Neural cell (in vitro differentiated cells): ENCODE measurements around the gene CBFA2T3. TPM values are rescaled to one million over a fixed set of nuclear protein-coding genes. Genes with fewer than 3 reads are reported as not detected.

Source experiments
- H2AFZ ChIP-seq: fragments of 200-600, 300-800 bp; sonication (generic), shearing (Covaris generic); 2 replicates; pipeline ENCODE4 v1.6.0; 2014; ENCODE audit warnings: low read depth, mild to moderate bottlenecking, antibody characterized with exemption, low read length, moderate library complexity
- H3F3A ChIP-seq: fragments of 200-600 bp; shearing (Covaris generic); 2 replicates; pipeline ENCODE4 v1.6.1; 2016; ENCODE audit warnings: mild to moderate bottlenecking, moderate library complexity, mixed read lengths, antibody characterized with exemption, low read length; ENCODE audit not compliant: insufficient read depth, poor library complexity, severe bottlenecking
- H3K27ac ChIP-seq: fragments of 200-600, 300-800 bp; sonication (generic), shearing (Covaris generic); 2 replicates; pipeline ENCODE4 v1.5.1; 2014; ENCODE audit warnings: mild to moderate bottlenecking, low read length, moderate library complexity
- H3K27me3 ChIP-seq: fragments of 300-800, 200-600 bp; sonication (generic), shearing (Covaris generic); 2 replicates; pipeline ENCODE4 v1.6.0; 2014; ENCODE audit warnings: mild to moderate bottlenecking, low read depth, low read length, moderate library complexity; ENCODE audit not compliant: insufficient read depth
- H3K36me3 ChIP-seq: fragments of 300-800, 200-600 bp; sonication (generic), shearing (Covaris generic); 2 replicates; pipeline ENCODE4 v1.5.1; 2014; ENCODE audit warnings: mild to moderate bottlenecking, antibody characterized with exemption, low read length, moderate library complexity; ENCODE audit not compliant: insufficient read depth
- H3K4me2 ChIP-seq: fragments of 300-800, 200-600 bp; sonication (generic), shearing (Covaris generic); 2 replicates; pipeline ENCODE4 v1.6.0; 2014; ENCODE audit warnings: mild to moderate bottlenecking, low read length
- H3K4me3 ChIP-seq: fragments of 300-800, 200-600 bp; sonication (generic), shearing (Covaris generic); 2 replicates; pipeline ENCODE4 v1.5.1; 2014; ENCODE audit warnings: mild to moderate bottlenecking, low read length, moderate library complexity
- H3K79me2 ChIP-seq: fragments of 200-600 bp; shearing (Covaris generic); replicated peaks from 2 replicates; pipeline ENCODE4 v1.6.0; 2014; ENCODE audit warnings: mild to moderate bottlenecking, low read length, moderate library complexity; ENCODE audit not compliant: insufficient read depth
- H3K9ac ChIP-seq: fragments of 300-800, 200-600 bp; sonication (generic), shearing (Covaris generic); 2 replicates; pipeline ENCODE4 v1.6.1; 2016; ENCODE audit warnings: mild to moderate bottlenecking, low read length, mixed read lengths
- H3K9me2 ChIP-seq: fragments of 200-600 bp; shearing (Covaris generic); 2 replicates; pipeline ENCODE4 v1.6.1; 2016; ENCODE audit warnings: mild to moderate bottlenecking, low read length, mixed read lengths; ENCODE audit not compliant: insufficient read depth
- H3K9me3 ChIP-seq: fragments of 200-600, 300-800 bp; sonication (generic), shearing (Covaris generic); 2 replicates; pipeline ENCODE4 v1.6.1; 2016; ENCODE audit warnings: mild to moderate bottlenecking, mixed run types, low read length, moderate library complexity, mixed read lengths
- H4K20me1 ChIP-seq: fragments of 200-600 bp; shearing (Covaris generic); 2 replicates; pipeline ENCODE4 v1.6.1; 2016; ENCODE audit warnings: mild to moderate bottlenecking, mixed run types; ENCODE audit not compliant: insufficient read depth
- CTCF ChIP-seq: fragments of 450-650 bp; IDR thresholded peaks from 2 replicates; pipeline ENCODE4 v1.5.1; 2014; ENCODE audit warnings: antibody characterized with exemption, mild to moderate bottlenecking, moderate library complexity; ENCODE audit not compliant: poor library complexity, severe bottlenecking
- EP300 ChIP-seq: fragments of 450-650 bp; conservative IDR thresholded peaks from 2 replicates; pipeline ENCODE4 v1.6.1; 2014; ENCODE audit warnings: antibody characterized with exemption, mild to moderate bottlenecking, moderate library complexity; ENCODE audit not compliant: poor library complexity, severe bottlenecking
- EZH2 ChIP-seq: fragments of 200-600, 300-800 bp; shearing (Covaris generic), sonication (generic); IDR thresholded peaks from 2 replicates; pipeline ENCODE4 v1.6.1; 2014; ENCODE audit warnings: antibody characterized with exemption, low read length, borderline replicate concordance, mild to moderate bottlenecking; ENCODE audit not compliant: insufficient read depth, poor library complexity, severe bottlenecking
- MXI1 ChIP-seq: fragments of 450-650 bp; conservative IDR thresholded peaks from 2 replicates; pipeline ENCODE4 v1.6.1; 2014; ENCODE audit warnings: antibody characterized with exemption, mild to moderate bottlenecking; ENCODE audit not compliant: poor library complexity, severe bottlenecking
- POLR2AphosphoS5 ChIP-seq: IDR thresholded peaks from 2 replicates; pipeline ENCODE4 v1.6.1; 2012
- RAD21 ChIP-seq: fragments of 450-650 bp; conservative IDR thresholded peaks from 2 replicates; pipeline ENCODE4 v1.6.1; 2014; ENCODE audit warnings: antibody characterized with exemption, mild to moderate bottlenecking, moderate library complexity
- REST ChIP-seq: IDR thresholded peaks from 2 replicates; pipeline ENCODE4 v1.6.1; 2012; ENCODE audit warnings: borderline replicate concordance
- SMC3 ChIP-seq: fragments of 450-650 bp; conservative IDR thresholded peaks from 2 replicates; pipeline ENCODE4 v1.6.1; 2014; ENCODE audit warnings: antibody characterized with exemption, mild to moderate bottlenecking, moderate library complexity; ENCODE audit not compliant: poor library complexity
- TAF1 ChIP-seq: IDR thresholded peaks from 2 replicates; pipeline ENCODE4 v1.6.1; 2012; ENCODE audit warnings: low read depth
- polyA plus RNA-seq: library from polyadenylated mRNA; depleted of rRNA; stranded (reverse); fragments of >200 nt; gene quantifications from 2 replicates; pipeline ENCODE4 v1.2.3, GENCODE V29; 2014

CBFA2T3 gene
- polyA plus RNA-seq, 1 donor from 2014 or later: 2.1 TPM

- no peak overlapping the region for H2AFZ ChIP-seq
- H3F3A ChIP-seq: no peaks in the 10 kb centered on the region
- H4K20me1 ChIP-seq: no peaks in the 10 kb centered on the region
- H3K4me2 ChIP-seq: no peak overlapping the region
- H3K36me3 ChIP-seq: no peaks in the 10 kb centered on the region
- H3K27ac ChIP-seq: no peak overlapping the region
- no peaks in the 10 kb centered on the region for H3K9me2 ChIP-seq
- no peak overlapping the region for H3K4me3 ChIP-seq
- no peaks in the 10 kb centered on the region for H3K27me3 ChIP-seq
- no peaks in the 10 kb centered on the region for H3K79me2 ChIP-seq
- H3K9me3 ChIP-seq: no peaks in the 10 kb centered on the region
- TF ChIP-seq SMC3 (no peak), REST (no peak), TAF1 (no peak), RAD21 (no peak), MXI1 (no peak), EZH2 (no peak), CTCF (no peak), EP300 (no peak), POLR2AphosphoS5 (no peak)
- no peak overlapping the region for H3K9ac ChIP-seq
These were observed 94.5 kb downstream of the CBFA2T3 start for GRCh38 chr16:88882358-88883030.

GRCh38 chr16:88881675-88882357 lies 95.2 kb downstream of the CBFA2T3 start:
- no peaks in the 10 kb centered on the region for H4K20me1 ChIP-seq
- no peaks in the 10 kb centered on the region for H3K9me2 ChIP-seq
- no peaks in the 10 kb centered on the region for H3K27me3 ChIP-seq
- no peaks in the 10 kb centered on the region for H3F3A ChIP-seq
- H2AFZ ChIP-seq: no peak overlapping the region
- no peaks in the 10 kb centered on the region for H3K79me2 ChIP-seq
- no peak for TF ChIP-seq CTCF
- TF ChIP-seq REST: no peak
- TF ChIP-seq TAF1: no peak
- no peak for TF ChIP-seq POLR2AphosphoS5
- no peak for TF ChIP-seq RAD21
- no peak for TF ChIP-seq EZH2
- no peak for TF ChIP-seq SMC3
- TF ChIP-seq EP300: no peak
- TF ChIP-seq MXI1: no peak
- no peak overlapping the region for H3K4me3 ChIP-seq
- H3K4me2 ChIP-seq: no peak overlapping the region
- no peak overlapping the region for H3K27ac ChIP-seq
- H3K9me3 ChIP-seq: no peaks in the 10 kb centered on the region
- H3K36me3 ChIP-seq: no peaks in the 10 kb centered on the region
- no peak overlapping the region for H3K9ac ChIP-seq
